H1 (cell line): ENCODE measurements around the gene FGD5. TPM values are rescaled to one million over a fixed set of nuclear protein-coding genes. Genes with fewer than 3 reads are reported as not detected.

Experiments
- POLR2AphosphoS5 ChIP-seq: IDR thresholded peaks from 2 replicates; pipeline ENCODE4 v1.6.1; 2011; ENCODE audit warnings: low read depth, low read length
- TEAD4 ChIP-seq: IDR thresholded peaks from 2 replicates; pipeline ENCODE4 v1.6.1; 2012; ENCODE audit warnings: low read depth, low read length, inconsistent platforms, mixed read lengths
- polyA plus RNA-seq, 7 experiments: library from polyadenylated mRNA; depleted of rRNA in 3 of 7; stranded (reverse) in 5 of 7; unstranded in 2 of 7; fragments of >200 nt in 5 of 7; fragments of 200-250 nt in 2 of 7; gene quantifications; 1 replicate in 5 of 7; 2 replicates in 1 of 7; 4 replicates in 1 of 7; pipeline versions ENCODE4 v1.2.1 to v1.2.3, GENCODE V29; 2011 to 2013; ENCODE audit warnings: missing spikeins in 2 of 7, mixed read lengths in 2 of 7
- total RNA-seq: library from RNA; stranded (reverse); fragmentation: NEBNext Ultra II Directional; extraction: Animal tissue kit (Norgen Biotek cat#: 25700); gene quantifications from 2 replicates; pipeline ENCODE4 v1.2.1, GENCODE V29; 2021

Gene FGD5
- total and polyA plus RNA-seq, 2 of the 8 experiments (the other 6 are each of a cell fraction or from before 2014, with no cell fraction given), result 4.7 to 14.3 TPM

DNA sequence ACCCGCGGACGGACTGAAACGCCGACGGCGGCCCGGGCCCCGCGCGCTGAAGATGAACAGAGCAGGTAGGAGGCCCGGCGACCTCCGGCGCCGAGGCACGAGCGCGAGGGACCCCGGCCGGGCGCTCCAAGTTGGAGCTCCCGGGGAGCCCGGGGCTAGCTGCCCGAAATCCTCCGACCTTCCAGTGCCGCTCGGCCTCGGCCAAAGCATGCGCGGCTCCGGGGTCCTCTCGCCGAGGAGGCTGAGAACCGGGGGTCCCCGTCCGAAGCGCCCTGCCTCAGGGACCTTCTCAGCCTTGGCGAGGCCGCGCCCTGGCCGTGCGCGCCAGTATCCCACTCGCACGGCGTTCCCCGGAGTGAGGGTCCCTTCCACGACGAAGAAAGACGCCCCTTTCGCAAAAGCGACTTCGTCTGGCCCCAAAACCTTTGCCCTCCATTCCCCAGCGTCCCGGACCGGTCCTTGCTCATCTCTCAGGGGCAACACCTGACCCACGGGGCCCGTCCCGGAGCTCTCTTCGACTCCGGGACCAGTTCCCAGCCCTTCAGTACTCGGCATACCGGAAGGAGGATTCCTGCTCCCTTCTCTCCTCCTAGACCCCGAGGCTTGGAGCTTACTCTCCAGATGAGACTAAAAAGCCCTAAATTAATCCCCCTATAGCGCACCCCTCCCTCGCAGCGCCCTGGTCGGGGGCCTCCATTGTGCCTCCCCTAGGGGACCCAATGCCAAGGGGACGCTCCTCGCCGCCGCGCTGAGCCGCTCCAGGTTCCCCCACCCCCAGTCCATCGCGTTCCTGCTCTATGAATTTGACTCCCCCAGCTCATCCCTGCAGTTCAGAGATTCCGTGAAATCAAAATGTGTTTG lies 7.7 kb upstream of the FGD5 start (continued):
- TF ChIP-seq TEAD4 (no peak), POLR2AphosphoS5 (no peak)
